ENCODE measurements around the gene B3GALT4.
"Not testable (repeated sequence)": the region's sequence is repeated elsewhere in the genome, so short reads cannot be mapped to it uniquely, and the experiment has no call there.

Gene B3GALT4, protein sequence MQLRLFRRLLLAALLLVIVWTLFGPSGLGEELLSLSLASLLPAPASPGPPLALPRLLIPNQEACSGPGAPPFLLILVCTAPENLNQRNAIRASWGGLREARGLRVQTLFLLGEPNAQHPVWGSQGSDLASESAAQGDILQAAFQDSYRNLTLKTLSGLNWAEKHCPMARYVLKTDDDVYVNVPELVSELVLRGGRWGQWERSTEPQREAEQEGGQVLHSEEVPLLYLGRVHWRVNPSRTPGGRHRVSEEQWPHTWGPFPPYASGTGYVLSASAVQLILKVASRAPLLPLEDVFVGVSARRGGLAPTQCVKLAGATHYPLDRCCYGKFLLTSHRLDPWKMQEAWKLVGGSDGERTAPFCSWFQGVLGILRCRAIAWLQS

DNA sequence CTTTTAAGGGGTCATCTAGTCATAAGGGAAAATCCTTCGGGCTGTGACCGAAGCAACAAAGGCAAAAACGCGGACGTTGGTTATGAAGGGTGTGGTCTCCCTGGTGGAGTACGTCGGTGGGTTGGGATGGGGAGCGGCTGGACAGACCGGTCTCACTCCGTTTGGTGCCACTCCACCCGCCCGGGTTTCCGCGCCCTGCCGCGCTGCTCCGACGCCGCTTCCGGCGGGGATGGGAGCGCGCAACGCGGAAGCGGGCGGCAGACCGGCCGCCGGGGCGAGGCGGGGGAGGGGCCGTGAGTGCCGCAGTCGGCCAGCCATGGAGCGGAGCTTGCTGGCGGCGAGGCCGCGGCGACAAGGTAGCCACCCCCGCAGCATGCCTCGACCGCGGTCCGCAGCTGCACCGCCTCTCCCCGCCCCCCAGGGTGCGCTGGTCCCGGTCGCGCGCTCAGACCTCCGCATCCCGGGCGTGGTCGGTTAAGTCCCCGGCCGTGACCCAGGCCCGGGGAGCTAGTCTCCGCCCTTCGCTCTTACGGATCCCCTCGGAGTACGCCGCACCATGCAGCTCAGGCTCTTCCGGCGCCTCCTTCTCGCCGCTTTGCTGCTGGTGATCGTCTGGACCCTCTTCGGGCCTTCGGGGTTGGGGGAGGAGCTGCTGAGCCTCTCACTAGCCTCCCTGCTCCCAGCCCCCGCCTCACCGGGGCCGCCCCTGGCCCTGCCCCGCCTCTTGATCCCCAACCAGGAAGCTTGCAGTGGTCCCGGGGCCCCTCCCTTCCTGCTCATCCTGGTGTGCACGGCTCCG, at the start of gene B3GALT4:
TSS of gene B3GALT4 (plus strand) at position 260 of the 799 bp plus-strand sequence. CDS start at position 557, 297 bp downstream.
- DNase-seq: peak; percentile 76

- DNase-seq: no peak
These were observed 41.7 kb upstream of the B3GALT4 start for GRCh38 chr6:33235221-33235634.

DNA sequence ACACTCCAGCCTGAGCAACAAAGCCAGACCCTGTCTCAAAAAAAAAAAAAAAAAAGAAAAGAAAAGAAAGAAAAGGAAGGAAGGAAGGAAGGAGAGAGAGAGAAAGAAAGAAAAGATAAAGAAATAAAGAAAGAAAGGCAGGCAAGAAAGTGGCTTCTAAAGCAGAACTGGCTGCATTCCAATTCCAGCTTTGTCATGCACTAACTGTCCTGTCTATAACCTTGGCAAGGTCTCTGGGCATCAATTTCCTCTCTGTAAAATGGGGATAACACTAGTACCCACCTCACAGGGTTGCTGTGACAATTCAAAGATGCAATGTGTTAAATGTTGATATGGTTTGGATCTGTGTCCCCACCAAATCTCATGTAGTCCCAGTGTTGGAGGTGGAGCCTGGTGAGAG, 40.6 kb upstream of the B3GALT4 start:
- no peak for DNase-seq

DNA sequence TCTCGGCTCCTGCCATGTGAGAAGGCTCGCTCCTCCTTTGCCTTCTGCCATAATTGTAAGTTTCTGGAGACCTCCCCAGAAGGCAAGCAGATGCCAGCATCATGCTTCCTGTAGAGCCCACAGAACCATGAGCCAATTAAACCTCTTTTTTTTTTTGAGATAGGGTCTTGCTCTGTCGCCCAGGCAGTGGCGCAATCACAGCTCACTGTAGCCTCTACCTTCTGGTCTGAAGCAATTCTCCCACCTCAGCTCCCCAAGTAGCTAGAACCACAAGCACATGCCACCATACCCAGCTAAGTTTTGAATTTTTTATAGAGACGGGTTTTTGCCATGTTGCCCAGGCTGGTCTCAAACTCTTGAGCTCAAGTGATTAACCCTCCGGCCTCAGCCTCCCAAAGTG, 40.1 kb upstream of the B3GALT4 start:
- DNase-seq: no peak

- peak; percentile 33 for DNase-seq
These were observed 39.2 kb upstream of the B3GALT4 start for GRCh38 chr6:33237741-33238140.

GRCh38 chr6:33241968-33242367, 35.0 kb upstream of the B3GALT4 start:
- peak; percentile 26 for DNase-seq

GRCh38 chr6:33243476-33243875, 33.4 kb upstream of the B3GALT4 start:
- DNase-seq: no peak

GRCh38 chr6:33247977-33248642, 28.8 kb upstream of the B3GALT4 start:
- DNase-seq: peak; percentile 76

DNA sequence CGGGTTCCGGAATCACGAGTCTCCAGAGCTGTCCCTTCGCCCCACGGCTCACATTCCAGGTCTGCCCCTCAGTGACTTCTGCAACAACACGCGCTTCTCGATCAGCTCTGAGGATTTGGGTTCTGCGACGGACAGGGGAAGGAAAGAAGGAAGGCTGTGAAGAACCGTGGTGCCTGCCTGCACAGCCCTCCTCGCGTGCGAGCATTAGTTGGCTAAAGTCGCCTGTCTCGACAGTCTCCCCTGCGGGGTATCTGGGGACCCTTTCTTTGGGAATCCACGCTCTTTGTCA, 28.3 kb upstream of the B3GALT4 start:
- no peak for DNase-seq

DNA sequence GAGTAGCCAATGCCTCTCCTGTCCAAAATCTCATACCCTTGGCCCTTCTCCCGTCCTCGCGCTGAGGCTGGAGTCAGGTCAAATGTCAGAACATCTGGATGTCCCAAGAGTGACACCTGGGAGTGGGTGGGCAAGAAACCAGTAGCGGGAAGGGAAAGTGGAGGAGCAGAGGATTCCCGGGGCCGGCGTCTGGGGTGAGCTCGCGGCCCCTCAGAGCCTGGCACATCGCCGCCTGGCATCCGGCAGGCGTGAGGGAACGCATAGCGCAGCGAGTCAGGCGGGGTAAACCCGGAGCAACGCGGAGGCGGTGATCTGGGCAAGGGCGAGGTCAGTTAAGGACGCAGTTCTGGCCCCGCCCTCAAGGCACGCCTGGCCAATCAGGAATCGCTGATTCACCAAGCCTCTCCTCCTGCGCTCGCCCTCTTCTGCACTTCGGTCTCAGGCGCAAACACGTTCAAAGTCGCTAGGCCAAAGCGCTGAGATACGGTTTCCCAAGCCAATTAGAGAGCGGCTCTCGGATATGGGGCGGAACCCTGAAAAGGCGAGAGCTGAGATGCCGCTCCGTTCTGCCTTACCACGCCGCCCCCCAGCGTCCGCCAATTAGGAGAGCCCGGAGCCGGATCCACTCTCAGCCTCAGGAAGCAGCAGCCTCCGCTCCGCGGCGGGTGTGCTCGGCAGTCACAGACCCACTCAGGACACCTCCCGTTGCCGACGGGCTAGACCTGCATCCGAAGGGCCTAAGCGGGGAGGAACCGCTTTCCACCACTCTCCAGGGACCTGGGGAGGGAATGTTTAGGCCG, 27.8 kb upstream of the B3GALT4 start:
- peak; percentile 99 for DNase-seq

GRCh38 chr6:33249732-33250630, 26.9 kb upstream of the B3GALT4 start:
- DNase-seq: no peak

DNA sequence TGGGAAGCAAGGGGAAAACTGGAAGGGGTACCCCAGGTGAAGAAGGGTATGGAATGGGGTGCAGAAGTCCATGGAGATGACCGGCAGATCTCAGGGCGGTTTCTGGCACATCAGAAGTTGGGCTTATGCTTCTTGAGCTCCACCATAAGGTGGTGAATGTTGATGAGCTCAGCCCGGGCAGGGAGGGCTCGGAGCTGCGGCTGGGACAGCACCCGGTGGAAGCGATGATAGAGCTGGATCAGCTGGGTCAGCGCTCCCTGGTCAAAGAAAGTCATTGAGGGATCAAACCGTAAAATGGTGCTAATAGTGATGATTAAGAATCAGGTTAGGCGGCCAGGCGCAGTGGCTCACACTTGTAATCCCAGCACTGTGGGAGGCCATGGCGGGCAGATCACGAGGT, 26.2 kb upstream of the B3GALT4 start:
- DNase-seq: no peak

- no peak for DNase-seq
These were observed 25.4 kb upstream of the B3GALT4 start for GRCh38 chr6:33251395-33252012.

GRCh38 chr6:33252759-33253158, 24.2 kb upstream of the B3GALT4 start:
- no peak for DNase-seq

DNA sequence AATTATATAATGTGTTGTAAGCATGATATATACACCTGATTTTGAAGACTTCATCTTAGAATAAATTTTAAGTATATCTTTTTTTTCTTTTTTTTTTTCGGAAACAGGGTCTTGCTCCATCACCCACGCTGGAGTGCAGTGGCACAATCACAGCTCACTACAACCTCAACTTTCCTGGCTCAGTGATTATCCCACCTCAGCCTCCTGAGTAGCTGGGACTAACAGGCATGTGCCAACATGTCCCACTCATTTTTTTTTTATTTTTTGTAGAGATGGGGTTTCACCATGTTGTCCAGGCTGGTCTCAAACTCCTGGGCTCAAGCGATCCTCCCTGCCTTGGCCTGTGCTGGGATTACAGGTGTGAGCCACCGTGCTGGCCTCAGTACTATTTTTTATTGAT, 22.3 kb upstream of the B3GALT4 start:
- no peak for DNase-seq

GRCh38 chr6:33259032-33259431, 17.9 kb upstream of the B3GALT4 start:
- no peak for DNase-seq

DNA sequence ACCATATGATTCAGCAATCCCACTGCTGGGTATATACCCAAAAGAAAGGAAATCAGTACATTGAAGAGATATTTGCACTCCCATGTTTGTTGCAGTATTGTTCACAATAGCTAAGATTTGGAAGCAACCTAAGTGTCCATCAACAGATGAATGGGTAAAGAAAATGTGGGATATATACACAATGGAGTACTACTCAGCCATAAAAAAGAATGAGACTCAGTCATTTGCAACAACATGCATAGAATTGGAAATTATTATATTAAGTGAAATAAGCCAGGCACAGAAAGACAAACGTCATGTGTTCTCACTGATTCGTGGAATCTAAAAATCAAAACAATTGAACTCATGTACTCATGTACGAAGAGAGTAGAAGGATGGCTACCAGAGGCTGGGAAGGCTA, 14.4 kb upstream of the B3GALT4 start:
- DNase-seq: not testable (repeated sequence)

- no peak for DNase-seq
These were observed 12.9 kb upstream of the B3GALT4 start for GRCh38 chr6:33264015-33264414.

- peak; percentile 35 for DNase-seq
These were observed 5.8 kb upstream of the B3GALT4 start for GRCh38 chr6:33271117-33271467.

- DNase-seq: peak; percentile 98
These were observed 5.3 kb upstream of the B3GALT4 start, which contains the start of the genes RPS18 and VPS52 for GRCh38 chr6:33271468-33272274. Gene RPS18 (plus strand): TSS chr6:33272075. CDS start chr6:33272120, 45 bp downstream. Gene VPS52 (minus strand): TSS chr6:33271876. CDS start chr6:33271675, 201 bp downstream.

All from MV-4-11 (cell line).